Natural killer cell treated with Interleukin-12 subunit alpha and Interleukin-12 subunit beta and Interleukin-15 and Interleukin-18, amount 100 ng/mL, for 72 hours (primary cell): Measurements from ENCODE around the gene TAP1. TPM values are rescaled to one million over a fixed set of nuclear protein-coding genes. Genes with fewer than 3 reads are reported as not detected.
"Not testable (repeated sequence)": the region's sequence is repeated elsewhere in the genome, so short reads cannot be mapped to it uniquely, and the experiment has no call there.

Experiments used
- ATAC-seq, 2 donors: fragments of 150-1000 bp; cut with Tn5 transposase in 1 of 2; sonication (Bioruptor Pico), chemical (Tn5 transposase) in 1 of 2; 2 replicates each; pipeline ENCODE4 v1.10.0; 2021
- DNase-seq: peaks from one replicate; pipeline ENCODE4 v3.0.0; 2022; ENCODE audit warnings: low spot score
- H3K27ac Mint-ChIP-seq, 2 donors: 1 replicate in 1 of 2; 2 replicates in 1 of 2; pipeline ENCODE4 v1.8.0; 2022; ENCODE audit warnings: mixed read lengths in 2 of 2, mild to moderate bottlenecking in 1 of 2, moderate library complexity in 1 of 2
- H3K27me3 Mint-ChIP-seq, 2 donors: 1 replicate in 1 of 2; 2 replicates in 1 of 2; pipeline ENCODE4 v1.8.0; 2022; ENCODE audit warnings: mixed read lengths in 2 of 2
- H3K36me3 Mint-ChIP-seq: one replicate; pipeline ENCODE4 v1.8.0; 2022; ENCODE audit warnings: mixed read lengths
- H3K4me1 Mint-ChIP-seq, 2 donors: 1 replicate in 1 of 2; 2 replicates in 1 of 2; pipeline ENCODE4 v1.8.0; 2022; ENCODE audit warnings: low read depth in 2 of 2, mixed read lengths in 2 of 2, mild to moderate bottlenecking in 1 of 2
- H3K4me3 Mint-ChIP-seq: one replicate; pipeline ENCODE4 v1.8.0; 2022; ENCODE audit warnings: mixed read lengths
- H3K9me3 Mint-ChIP-seq: 2 replicates; pipeline ENCODE4 v1.8.0; 2022; ENCODE audit warnings: mixed read lengths
- total RNA-seq, 2 donors: library from RNA; stranded (reverse); gene quantifications; one replicate each; pipeline ENCODE4 v1.2.3, GENCODE V29; 2022

The TAP1 gene
- total RNA-seq, 2 donors from 2014 or later: 512 to 588 TPM

- H3K36me3 Mint-ChIP-seq: no peaks in the 10 kb centered on the region
- no peak for ATAC-seq
- DNase-seq: no peak
- H3K27me3 Mint-ChIP-seq: no peaks in the 10 kb centered on the region
- H3K9me3 Mint-ChIP-seq: no peaks in the 10 kb centered on the region
- H3K27ac Mint-ChIP-seq: peak overlapping the region in 1 of 2 donors; percentile 32
- H3K4me1 Mint-ChIP-seq: no peaks in the 10 kb centered on the region
- no peak overlapping the region for H3K4me3 Mint-ChIP-seq
These were observed 33.8 kb downstream of the TAP1 start for GRCh38 chr6:32819729-32820128.

- ATAC-seq: no peak
- H3K27me3 Mint-ChIP-seq: no peaks in the 10 kb centered on the region
- no peak overlapping the region for H3K27ac Mint-ChIP-seq
- no peaks in the 10 kb centered on the region for H3K36me3 Mint-ChIP-seq
- DNase-seq: no peak
- no peak overlapping the region for H3K4me3 Mint-ChIP-seq
- H3K4me1 Mint-ChIP-seq: no peaks in the 10 kb centered on the region
- no peaks in the 10 kb centered on the region for H3K9me3 Mint-ChIP-seq
These were observed 34.6 kb downstream of the TAP1 start for GRCh38 chr6:32818867-32819266.

GRCh38 chr6:32816746-32817204 lies 36.7 kb downstream of the TAP1 start, which contains the start of gene HLA-DOB:
Gene HLA-DOB, minus strand, starts transcription at chr6:32817002. Its CDS starts 51 bp downstream, at chr6:32816951.
- no peaks in the 10 kb centered on the region for H3K9me3 Mint-ChIP-seq
- ATAC-seq: no peak
- no peak within 1 kb of the TSS for H3K27ac Mint-ChIP-seq

GRCh38 chr6:32815996-32816395 lies 37.5 kb downstream of the TAP1 start:
- Mint-ChIP-seq H3K36me3 (no peaks in the 10 kb centered on the region), H3K4me3 (no peak overlapping the region), H3K27me3 (no peaks in the 10 kb centered on the region), H3K27ac (no peak overlapping the region), H3K4me1 (no peaks in the 10 kb centered on the region), H3K9me3 (no peaks in the 10 kb centered on the region)
- DNase-seq (no peak), ATAC-seq (no peak)

More at GRCh38 chr6:32816746-32817204, 36.7 kb downstream of the TAP1 start, which contains the start of gene HLA-DOB:
- Mint-ChIP-seq H3K36me3 (no peaks in the 10 kb centered on the region), H3K4me3 (no peak within 1 kb of the TSS), H3K27me3 (no peaks in the 10 kb centered on the region), H3K4me1 (no peaks in the 10 kb centered on the region)
- DNase-seq: no peak

GRCh38 chr6:32815115-32815514 lies 38.4 kb downstream of the TAP1 start:
- Mint-ChIP-seq H3K36me3 (no peaks in the 10 kb centered on the region), H3K27me3 (no peaks in the 10 kb centered on the region), H3K4me3 (no peak overlapping the region), H3K4me1 (no peaks in the 10 kb centered on the region), H3K27ac (no peak overlapping the region), H3K9me3 (no peaks in the 10 kb centered on the region)
- DNase-seq (no peak), ATAC-seq (no peak)

- no peaks in the 10 kb centered on the region for H3K36me3 Mint-ChIP-seq
- no peak overlapping the region for H3K27ac Mint-ChIP-seq
- ATAC-seq: no peak
These were observed 39.4 kb downstream of the TAP1 start for GRCh38 chr6:32814145-32814544.

GRCh38 chr6:32809171-32809570 lies 44.3 kb downstream of the TAP1 start:
- Mint-ChIP-seq H3K4me3 (no peak overlapping the region), H3K9me3 (no peaks in the 10 kb centered on the region), H3K4me1 (peaks cover 4% of the 10 kb centered on the region in 2 donors), H3K27ac (no peak overlapping the region), H3K36me3 (no peaks in the 10 kb centered on the region), H3K27me3 (peaks cover 21 to 24% of the 10 kb centered on the region in 2 donors)
- ATAC-seq (no peak), DNase-seq (no peak)

More at GRCh38 chr6:32814145-32814544, 39.4 kb downstream of the TAP1 start:
- no peak overlapping the region for H3K4me3 Mint-ChIP-seq
- H3K27me3 Mint-ChIP-seq: no peaks in the 10 kb centered on the region
- no peaks in the 10 kb centered on the region for H3K9me3 Mint-ChIP-seq
- DNase-seq: no peak
- H3K4me1 Mint-ChIP-seq: no peaks in the 10 kb centered on the region

- DNase-seq: no peak
- no peaks in the 10 kb centered on the region for H3K36me3 Mint-ChIP-seq
- H3K27me3 Mint-ChIP-seq: peaks cover 35 to 37% of the 10 kb centered on the region in 2 donors
- no peak overlapping the region for H3K4me3 Mint-ChIP-seq
- H3K9me3 Mint-ChIP-seq: no peaks in the 10 kb centered on the region
- no peak overlapping the region for H3K27ac Mint-ChIP-seq
- peaks cover 4% of the 10 kb centered on the region in 2 donors for H3K4me1 Mint-ChIP-seq
- ATAC-seq: peak; percentile 20 to 52
These were observed 46.4 kb downstream of the TAP1 start for GRCh38 chr6:32807020-32807580.

GRCh38 chr6:32805404-32805803 lies 48.1 kb downstream of the TAP1 start:
- H3K4me3 Mint-ChIP-seq, DNase-seq, ATAC-seq, H3K4me1 Mint-ChIP-seq, H3K9me3 Mint-ChIP-seq, H3K36me3 Mint-ChIP-seq, H3K27ac Mint-ChIP-seq: not testable (repeated sequence)
- peaks cover 40 to 51% of the 10 kb centered on the region in 2 donors for H3K27me3 Mint-ChIP-seq

- Mint-ChIP-seq H3K27ac (no peak overlapping the region), H3K9me3 (peaks cover 3% of the 10 kb centered on the region), H3K4me1 (peaks cover 4% of the 10 kb centered on the region in 2 donors), H3K4me3 (no peak overlapping the region), H3K27me3 (peaks cover 46 to 59% of the 10 kb centered on the region in 2 donors), H3K36me3 (peaks cover 7% of the 10 kb centered on the region)
- DNase-seq (no peak), ATAC-seq (no peak)
These were observed 50.1 kb downstream of the TAP1 start for GRCh38 chr6:32803416-32803815.

- Mint-ChIP-seq H3K27ac (no peak overlapping the region), H3K9me3 (peaks cover 3% of the 10 kb centered on the region), H3K4me1 (peaks cover 12 to 16% of the 10 kb centered on the region in 2 donors), H3K36me3 (peaks cover 10% of the 10 kb centered on the region), H3K4me3 (no peak overlapping the region), H3K27me3 (peaks cover 48 to 63% of the 10 kb centered on the region in 2 donors)
- no peak for ATAC-seq
- DNase-seq: no peak
These were observed 53.8 kb downstream of the TAP1 start for GRCh38 chr6:32799740-32800139.

- H3K36me3 Mint-ChIP-seq: peaks cover 10% of the 10 kb centered on the region
- peaks cover 3% of the 10 kb centered on the region for H3K9me3 Mint-ChIP-seq
- ATAC-seq: no peak
- H3K27me3 Mint-ChIP-seq: peaks cover 49 to 63% of the 10 kb centered on the region in 2 donors
- peaks cover 16 to 22% of the 10 kb centered on the region in 2 donors for H3K4me1 Mint-ChIP-seq
- H3K27ac Mint-ChIP-seq: no peak overlapping the region
- DNase-seq: no peak
- no peak overlapping the region for H3K4me3 Mint-ChIP-seq
These were observed 54.3 kb downstream of the TAP1 start for GRCh38 chr6:32799168-32799567.

- Mint-ChIP-seq H3K27ac (peak overlapping the region in 1 of 2 donors; percentile 37), H3K36me3 (peaks cover 10% of the 10 kb centered on the region), H3K4me3 (peak overlapping the region; percentile 64), H3K9me3 (peaks cover 3% of the 10 kb centered on the region), H3K27me3 (peaks cover 45 to 58% of the 10 kb centered on the region in 2 donors), H3K4me1 (peaks cover 17 to 24% of the 10 kb centered on the region in 2 donors)
- ATAC-seq (peak; percentile 70 to 82), DNase-seq (peak; percentile 76)
These were observed 56.4 kb downstream of the TAP1 start for GRCh38 chr6:32796848-32797776.
